ENCODE measurements around the gene NRIP1.
"Not testable (repeated sequence)": the region's sequence is repeated elsewhere in the genome, so short reads cannot be mapped to it uniquely, and the experiment has no call there.

The NRIP1 gene

GRCh38 chr21:14927324-14927723 lies 137.5 kb downstream of the NRIP1 start:
- not testable (repeated sequence) for H3K4me3 ChIP-seq (ENCODE audit: low read length); H3K18ac ChIP-seq (ENCODE audit: low read length); H3K4me1 ChIP-seq (ENCODE audit: control insufficient read depth, low read depth, low read length); H3K56ac ChIP-seq (ENCODE audit: low read length); H3K27ac ChIP-seq (ENCODE audit: low read depth, low read length); H2BK15ac ChIP-seq (replicated peaks; ENCODE audit: low read depth); H3K4ac ChIP-seq (ENCODE audit: low read depth, low read length); H3K36me3 ChIP-seq (ENCODE audit: control insufficient read depth, insufficient read depth, low read length); H3K4me2 ChIP-seq (ENCODE audit: low read length); H4K8ac ChIP-seq (ENCODE audit: low read depth, low read length); DNase-seq; H3K27me3 ChIP-seq (ENCODE audit: insufficient read depth, low read length, poor library complexity); H2BK120ac ChIP-seq (ENCODE audit: low read depth, low read length); H2AK5ac ChIP-seq (ENCODE audit: low read length); H2BK5ac ChIP-seq (ENCODE audit: low read length); H3K9ac ChIP-seq (ENCODE audit: low read length); H3K23ac ChIP-seq (ENCODE audit: low read length); H4K5ac ChIP-seq (ENCODE audit: low read length); H3K79me2 ChIP-seq (ENCODE audit: control insufficient read depth, insufficient read depth, low read length); H3K79me1 ChIP-seq (ENCODE audit: low read length)
- no CpG with 5 or more reads among the region's 13 CpGs for WGBS (ENCODE audit: extremely low coverage, insufficient coverage, low lambda C conversion rate)

- Histone ChIP-seq H2BK5ac (ENCODE audit: low read length) (no peak overlapping the region), H4K5ac (ENCODE audit: low read length) (no peak overlapping the region), H3K9ac (ENCODE audit: low read length) (no peak overlapping the region), H3K27ac (ENCODE audit: low read depth, low read length) (no peak overlapping the region), H2AK5ac (ENCODE audit: low read length) (no peak overlapping the region), H3K4me1 (ENCODE audit: control insufficient read depth, low read depth, low read length) (no peaks in the 10 kb centered on the region), H3K56ac (ENCODE audit: low read length) (no peak overlapping the region), H3K27me3 (ENCODE audit: insufficient read depth, low read length, poor library complexity) (no peaks in the 10 kb centered on the region), H4K8ac (ENCODE audit: low read depth, low read length) (no peak overlapping the region), H3K23ac (ENCODE audit: low read length) (no peak overlapping the region), H2BK120ac (ENCODE audit: low read depth, low read length) (no peak overlapping the region), H3K4me3 (ENCODE audit: low read length) (no peak overlapping the region), H3K4me2 (ENCODE audit: low read length) (no peak overlapping the region), H3K4ac (ENCODE audit: low read depth, low read length) (no peak overlapping the region), H2BK15ac (replicated peaks; ENCODE audit: low read depth) (no peak overlapping the region), H3K36me3 (ENCODE audit: control insufficient read depth, insufficient read depth, low read length) (no peaks in the 10 kb centered on the region), H3K79me2 (ENCODE audit: control insufficient read depth, insufficient read depth, low read length) (no peaks in the 10 kb centered on the region), H3K79me1 (ENCODE audit: low read length) (no peaks in the 10 kb centered on the region), H3K18ac (ENCODE audit: low read length) (no peak overlapping the region)
- WGBS (ENCODE audit: extremely low coverage, insufficient coverage, low lambda C conversion rate), result no CpG with 5 or more reads among the region's 3 CpGs
- no peak for DNase-seq
Observed at GRCh38 chr21:14926186-14926585, 138.6 kb downstream of the NRIP1 start.

DNA sequence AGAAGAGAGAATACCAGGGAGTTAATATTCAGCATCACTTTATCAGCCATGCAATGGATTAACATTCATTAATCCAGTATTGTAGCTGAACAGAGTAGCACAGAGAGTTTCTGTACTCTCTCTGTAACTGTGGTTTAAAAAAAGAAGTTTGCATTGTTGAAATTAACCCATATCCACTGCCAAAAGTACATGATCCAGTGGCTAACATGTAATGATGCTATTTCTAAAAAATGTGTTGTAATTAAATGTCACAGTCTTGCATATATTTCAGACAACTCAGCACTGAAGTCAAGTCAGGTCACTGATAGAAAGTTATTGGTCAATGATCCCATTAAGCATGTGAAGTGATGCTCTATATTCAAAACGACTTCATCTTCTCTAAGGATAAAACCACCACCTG lies 141.3 kb downstream of the NRIP1 start:
- no peak overlapping the region for H3K4me3 ChIP-seq (ENCODE audit: low read length)
- H3K79me2 ChIP-seq (ENCODE audit: control insufficient read depth, insufficient read depth, low read length), result no peaks in the 10 kb centered on the region
- no peak overlapping the region for H2BK15ac ChIP-seq (replicated peaks; ENCODE audit: low read depth)
- no peaks in the 10 kb centered on the region for H3K27me3 ChIP-seq (ENCODE audit: insufficient read depth, low read length, poor library complexity)
- no peak overlapping the region for H3K4ac ChIP-seq (ENCODE audit: low read depth, low read length)
- no peak overlapping the region for H2BK5ac ChIP-seq (ENCODE audit: low read length)
- H3K36me3 ChIP-seq (ENCODE audit: control insufficient read depth, insufficient read depth, low read length), result no peaks in the 10 kb centered on the region
- H3K9ac ChIP-seq (ENCODE audit: low read length), result no peak overlapping the region
- no peak overlapping the region for H4K5ac ChIP-seq (ENCODE audit: low read length)
- H3K56ac ChIP-seq (ENCODE audit: low read length), result no peak overlapping the region
- no peak overlapping the region for H2AK5ac ChIP-seq (ENCODE audit: low read length)
- WGBS (ENCODE audit: extremely low coverage, insufficient coverage, low lambda C conversion rate), result no CpG with 5 or more reads among the region's 1 CpG
- H4K8ac ChIP-seq (ENCODE audit: low read depth, low read length), result no peak overlapping the region
- H3K4me1 ChIP-seq (ENCODE audit: control insufficient read depth, low read depth, low read length), result no peaks in the 10 kb centered on the region
- H3K18ac ChIP-seq (ENCODE audit: low read length), result no peak overlapping the region
- H3K23ac ChIP-seq (ENCODE audit: low read length), result no peak overlapping the region
- H2BK120ac ChIP-seq (ENCODE audit: low read depth, low read length), result no peak overlapping the region
- no peak for DNase-seq
- no peak overlapping the region for H3K4me2 ChIP-seq (ENCODE audit: low read length)
- H3K79me1 ChIP-seq (ENCODE audit: low read length), result no peaks in the 10 kb centered on the region
- no peak overlapping the region for H3K27ac ChIP-seq (ENCODE audit: low read depth, low read length)

GRCh38 chr21:14922980-14923379 lies 141.8 kb downstream of the NRIP1 start:
- no CpG with 5 or more reads among the region's 1 CpG for WGBS (ENCODE audit: extremely low coverage, insufficient coverage, low lambda C conversion rate)
- Histone ChIP-seq H3K36me3 (ENCODE audit: control insufficient read depth, insufficient read depth, low read length) (no peaks in the 10 kb centered on the region), H3K79me2 (ENCODE audit: control insufficient read depth, insufficient read depth, low read length) (no peaks in the 10 kb centered on the region), H3K4ac (ENCODE audit: low read depth, low read length) (no peak overlapping the region), H3K18ac (ENCODE audit: low read length) (no peak overlapping the region), H3K56ac (ENCODE audit: low read length) (no peak overlapping the region), H2AK5ac (ENCODE audit: low read length) (no peak overlapping the region), H4K8ac (ENCODE audit: low read depth, low read length) (no peak overlapping the region), H3K9ac (ENCODE audit: low read length) (no peak overlapping the region), H2BK5ac (ENCODE audit: low read length) (no peak overlapping the region), H3K4me2 (ENCODE audit: low read length) (no peak overlapping the region), H2BK120ac (ENCODE audit: low read depth, low read length) (no peak overlapping the region), H2BK15ac (replicated peaks; ENCODE audit: low read depth) (no peak overlapping the region), H3K4me1 (ENCODE audit: control insufficient read depth, low read depth, low read length) (no peaks in the 10 kb centered on the region), H3K79me1 (ENCODE audit: low read length) (no peaks in the 10 kb centered on the region), H3K23ac (ENCODE audit: low read length) (no peak overlapping the region), H4K5ac (ENCODE audit: low read length) (no peak overlapping the region), H3K27ac (ENCODE audit: low read depth, low read length) (no peak overlapping the region), H3K27me3 (ENCODE audit: insufficient read depth, low read length, poor library complexity) (no peaks in the 10 kb centered on the region), H3K4me3 (ENCODE audit: low read length) (no peak overlapping the region)
- DNase-seq, result no peak

DNA sequence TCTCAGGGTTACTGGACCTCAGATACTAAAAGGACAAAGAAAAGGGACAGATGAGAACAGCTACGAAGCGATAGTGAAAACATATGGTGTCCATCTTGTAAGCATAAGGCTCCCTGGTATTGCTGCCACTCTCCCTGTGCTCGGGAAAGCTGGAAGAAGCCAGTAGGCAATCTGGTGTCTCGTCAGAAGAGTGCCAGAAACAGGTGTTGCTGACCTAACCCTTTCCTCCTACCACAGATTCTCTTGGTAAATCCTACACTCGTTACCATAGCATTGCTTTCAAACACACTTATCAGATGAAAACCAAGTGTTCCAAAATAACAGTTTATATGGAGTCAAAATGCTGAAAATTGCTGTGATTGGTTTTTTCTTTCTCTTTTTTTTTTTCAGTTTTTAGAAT lies 146.3 kb downstream of the NRIP1 start:
- WGBS (ENCODE audit: extremely low coverage, insufficient coverage, low lambda C conversion rate), result no CpG with 5 or more reads among the region's 5 CpGs
- no peak overlapping the region for H3K4me3 ChIP-seq (ENCODE audit: low read length)
- H2BK5ac ChIP-seq (ENCODE audit: low read length), result no peak overlapping the region
- no peaks in the 10 kb centered on the region for H3K27me3 ChIP-seq (ENCODE audit: insufficient read depth, low read length, poor library complexity)
- no peaks in the 10 kb centered on the region for H3K79me1 ChIP-seq (ENCODE audit: low read length)
- no peak overlapping the region for H3K4me2 ChIP-seq (ENCODE audit: low read length)
- H3K4me1 ChIP-seq (ENCODE audit: control insufficient read depth, low read depth, low read length), result peaks cover 5% of the 10 kb centered on the region
- no peak overlapping the region for H2BK120ac ChIP-seq (ENCODE audit: low read depth, low read length)
- peak; percentile 18 for DNase-seq
- no peak overlapping the region for H4K5ac ChIP-seq (ENCODE audit: low read length)
- H3K36me3 ChIP-seq (ENCODE audit: control insufficient read depth, insufficient read depth, low read length), result no peaks in the 10 kb centered on the region
- no peak overlapping the region for H3K18ac ChIP-seq (ENCODE audit: low read length)
- H4K8ac ChIP-seq (ENCODE audit: low read depth, low read length), result no peak overlapping the region
- no peak overlapping the region for H3K23ac ChIP-seq (ENCODE audit: low read length)
- no peak overlapping the region for H3K27ac ChIP-seq (ENCODE audit: low read depth, low read length)
- no peak overlapping the region for H3K56ac ChIP-seq (ENCODE audit: low read length)
- no peak overlapping the region for H3K4ac ChIP-seq (ENCODE audit: low read depth, low read length)
- H2AK5ac ChIP-seq (ENCODE audit: low read length), result no peak overlapping the region
- H3K9ac ChIP-seq (ENCODE audit: low read length), result no peak overlapping the region
- H2BK15ac ChIP-seq (replicated peaks; ENCODE audit: low read depth), result no peak overlapping the region
- H3K79me2 ChIP-seq (ENCODE audit: control insufficient read depth, insufficient read depth, low read length), result no peaks in the 10 kb centered on the region

- Histone ChIP-seq H4K5ac (ENCODE audit: low read length) (no peak overlapping the region), H3K23ac (ENCODE audit: low read length) (no peak overlapping the region), H4K8ac (ENCODE audit: low read depth, low read length) (no peak overlapping the region), H2AK5ac (ENCODE audit: low read length) (no peak overlapping the region), H2BK5ac (ENCODE audit: low read length) (no peak overlapping the region), H3K27ac (ENCODE audit: low read depth, low read length) (no peak overlapping the region), H3K27me3 (ENCODE audit: insufficient read depth, low read length, poor library complexity) (no peaks in the 10 kb centered on the region), H3K18ac (ENCODE audit: low read length) (no peak overlapping the region), H3K4ac (ENCODE audit: low read depth, low read length) (no peak overlapping the region), H3K36me3 (ENCODE audit: control insufficient read depth, insufficient read depth, low read length) (no peaks in the 10 kb centered on the region), H3K4me2 (ENCODE audit: low read length) (no peak overlapping the region), H2BK15ac (replicated peaks; ENCODE audit: low read depth) (no peak overlapping the region), H3K9ac (ENCODE audit: low read length) (no peak overlapping the region), H2BK120ac (ENCODE audit: low read depth, low read length) (no peak overlapping the region), H3K79me1 (ENCODE audit: low read length) (no peaks in the 10 kb centered on the region), H3K4me1 (ENCODE audit: control insufficient read depth, low read depth, low read length) (peaks cover 5% of the 10 kb centered on the region), H3K4me3 (ENCODE audit: low read length) (no peak overlapping the region), H3K79me2 (ENCODE audit: control insufficient read depth, insufficient read depth, low read length) (no peaks in the 10 kb centered on the region), H3K56ac (ENCODE audit: low read length) (no peak overlapping the region)
- DNase-seq, result no peak
- WGBS (ENCODE audit: extremely low coverage, insufficient coverage, low lambda C conversion rate), result no CpG with 5 or more reads among the region's 2 CpGs
Observed at GRCh38 chr21:14917762-14918161, 147.0 kb downstream of the NRIP1 start.
